ENCODE measurements around the gene PICK1. TPM values are rescaled to one million over a fixed set of nuclear protein-coding genes. Genes with fewer than 3 reads are reported as not detected.

Gene PICK1
- total RNA-seq, 1 experiment from 2014 or later = 45.5 TPM

- no peak for DNase-seq
- Histone ChIP-seq H3K36me3 (ENCODE audit: low read depth, low read length) (peaks cover 4% of the 10 kb centered on the region; the same call in 1 of the 2 replicates), H3K27me3 (ENCODE audit: low read length) (no peaks in the 10 kb centered on the region), H3K79me2 (ENCODE audit: low read length) (no peaks in the 10 kb centered on the region), H3K27ac (ENCODE audit: low read length) (no peak overlapping the region), H2AFZ (ENCODE audit: low read length) (no peak overlapping the region), H4K20me1 (ENCODE audit: low read length) (no peaks in the 10 kb centered on the region), H3K4me3 (ENCODE audit: low read length) (no peak overlapping the region), H3F3A (ENCODE audit: low read length, unreplicated experiment) (no peaks in the 10 kb centered on the region), H3K9me3 (ENCODE audit: low read length) (no peaks in the 10 kb centered on the region), H3K4me1 (ENCODE audit: insufficient read depth, low read length) (no peaks in the 10 kb centered on the region), H3K9ac (ENCODE audit: low read length) (no peak overlapping the region), H3K9me2 (replicated peaks; ENCODE audit: low read length) (no peaks in the 10 kb centered on the region), H3K4me2 (ENCODE audit: low read length) (no peak overlapping the region)
- ATAC-seq = no peak
- ChIA-PET CTCF (no interaction called here), POLR2A (ENCODE audit: unreplicated experiment) (no interaction called here)
- intact Hi-C loops (cut with micrococcal nuclease) = no loop called here
- BruUV-seq (replicated peaks) = no TSS peak
- TF ChIP-seq EZH2phosphoT487 (IDR thresholded peaks at IDR 0.05; ENCODE audit: borderline replicate concordance, low read length) = no peak
Measured at GRCh38 chr22:38067761-38068360, 10.7 kb downstream of the PICK1 start.

DNA sequence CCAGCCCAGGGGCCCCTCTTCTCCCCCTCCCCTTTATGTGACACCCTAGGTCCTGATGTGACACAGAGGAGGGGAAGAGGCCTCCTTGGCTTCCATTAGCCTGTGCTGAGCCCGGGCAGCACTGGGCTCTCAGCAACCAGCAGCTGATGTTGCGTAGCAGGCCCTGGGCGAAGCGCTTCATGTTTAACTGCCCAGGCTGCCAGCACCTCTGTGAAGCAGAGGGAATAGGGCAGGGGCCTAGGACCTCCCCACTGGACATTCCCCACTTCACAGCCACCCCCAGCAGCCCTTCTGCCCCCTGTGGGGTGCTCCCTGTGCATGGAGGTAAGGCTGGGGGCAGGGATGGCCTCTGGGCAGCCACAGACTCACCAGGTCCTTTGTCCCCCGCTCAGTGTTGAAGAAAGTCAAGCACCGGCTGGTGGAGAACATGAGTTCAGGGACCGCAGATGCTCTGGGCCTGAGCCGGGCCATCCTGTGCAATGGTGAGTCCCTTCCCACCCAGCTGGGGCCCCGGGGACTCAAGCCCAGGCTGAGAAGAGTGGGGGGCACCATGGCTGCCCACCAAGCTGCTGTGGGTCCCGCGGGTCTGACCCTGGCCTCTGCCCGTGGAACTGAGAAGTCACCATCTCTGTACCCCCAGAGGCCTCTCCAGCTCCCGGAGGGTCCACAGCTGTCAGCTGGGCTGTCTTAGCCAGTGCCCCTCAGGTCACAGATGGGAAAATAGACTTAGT, 11.6 kb downstream of the PICK1 start:
- Histone ChIP-seq H3K9me3 (ENCODE audit: low read length) (no peaks in the 10 kb centered on the region), H3K27me3 (ENCODE audit: low read length) (no peaks in the 10 kb centered on the region), H3K79me2 (ENCODE audit: low read length) (no peaks in the 10 kb centered on the region), H3F3A (ENCODE audit: low read length, unreplicated experiment) (no peaks in the 10 kb centered on the region), H3K27ac (ENCODE audit: low read length) (no peak overlapping the region), H3K9me2 (replicated peaks; ENCODE audit: low read length) (no peaks in the 10 kb centered on the region), H4K20me1 (ENCODE audit: low read length) (no peaks in the 10 kb centered on the region), H3K4me3 (ENCODE audit: low read length) (no peak overlapping the region), H2AFZ (ENCODE audit: low read length) (no peak overlapping the region), H3K4me2 (ENCODE audit: low read length) (no peak overlapping the region), H3K36me3 (ENCODE audit: low read depth, low read length) (peaks cover 4% of the 10 kb centered on the region; the same call in 1 of the 2 replicates), H3K4me1 (ENCODE audit: insufficient read depth, low read length) (no peaks in the 10 kb centered on the region), H3K9ac (ENCODE audit: low read length) (no peak overlapping the region)
- ChIA-PET CTCF (no interaction called here), POLR2A (ENCODE audit: unreplicated experiment) (no interaction called here)
- no peak for ATAC-seq
- BruUV-seq (replicated peaks) = no TSS peak
- no peak for TF ChIP-seq EZH2phosphoT487 (IDR thresholded peaks at IDR 0.05; ENCODE audit: borderline replicate concordance, low read length)
- TF ChIP-seq, protein P1, sequence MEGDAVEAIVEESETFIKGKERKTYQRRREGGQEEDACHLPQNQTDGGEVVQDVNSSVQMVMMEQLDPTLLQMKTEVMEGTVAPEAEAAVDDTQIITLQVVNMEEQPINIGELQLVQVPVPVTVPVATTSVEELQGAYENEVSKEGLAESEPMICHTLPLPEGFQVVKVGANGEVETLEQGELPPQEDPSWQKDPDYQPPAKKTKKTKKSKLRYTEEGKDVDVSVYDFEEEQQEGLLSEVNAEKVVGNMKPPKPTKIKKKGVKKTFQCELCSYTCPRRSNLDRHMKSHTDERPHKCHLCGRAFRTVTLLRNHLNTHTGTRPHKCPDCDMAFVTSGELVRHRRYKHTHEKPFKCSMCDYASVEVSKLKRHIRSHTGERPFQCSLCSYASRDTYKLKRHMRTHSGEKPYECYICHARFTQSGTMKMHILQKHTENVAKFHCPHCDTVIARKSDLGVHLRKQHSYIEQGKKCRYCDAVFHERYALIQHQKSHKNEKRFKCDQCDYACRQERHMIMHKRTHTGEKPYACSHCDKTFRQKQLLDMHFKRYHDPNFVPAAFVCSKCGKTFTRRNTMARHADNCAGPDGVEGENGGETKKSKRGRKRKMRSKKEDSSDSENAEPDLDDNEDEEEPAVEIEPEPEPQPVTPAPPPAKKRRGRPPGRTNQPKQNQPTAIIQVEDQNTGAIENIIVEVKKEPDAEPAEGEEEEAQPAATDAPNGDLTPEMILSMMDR (conservative IDR thresholded peaks at IDR 0.05; ENCODE audit: low read depth, low read length) = no peak
- DNase-seq = no peak
- intact Hi-C loops (cut with micrococcal nuclease) = no loop called here

DNA sequence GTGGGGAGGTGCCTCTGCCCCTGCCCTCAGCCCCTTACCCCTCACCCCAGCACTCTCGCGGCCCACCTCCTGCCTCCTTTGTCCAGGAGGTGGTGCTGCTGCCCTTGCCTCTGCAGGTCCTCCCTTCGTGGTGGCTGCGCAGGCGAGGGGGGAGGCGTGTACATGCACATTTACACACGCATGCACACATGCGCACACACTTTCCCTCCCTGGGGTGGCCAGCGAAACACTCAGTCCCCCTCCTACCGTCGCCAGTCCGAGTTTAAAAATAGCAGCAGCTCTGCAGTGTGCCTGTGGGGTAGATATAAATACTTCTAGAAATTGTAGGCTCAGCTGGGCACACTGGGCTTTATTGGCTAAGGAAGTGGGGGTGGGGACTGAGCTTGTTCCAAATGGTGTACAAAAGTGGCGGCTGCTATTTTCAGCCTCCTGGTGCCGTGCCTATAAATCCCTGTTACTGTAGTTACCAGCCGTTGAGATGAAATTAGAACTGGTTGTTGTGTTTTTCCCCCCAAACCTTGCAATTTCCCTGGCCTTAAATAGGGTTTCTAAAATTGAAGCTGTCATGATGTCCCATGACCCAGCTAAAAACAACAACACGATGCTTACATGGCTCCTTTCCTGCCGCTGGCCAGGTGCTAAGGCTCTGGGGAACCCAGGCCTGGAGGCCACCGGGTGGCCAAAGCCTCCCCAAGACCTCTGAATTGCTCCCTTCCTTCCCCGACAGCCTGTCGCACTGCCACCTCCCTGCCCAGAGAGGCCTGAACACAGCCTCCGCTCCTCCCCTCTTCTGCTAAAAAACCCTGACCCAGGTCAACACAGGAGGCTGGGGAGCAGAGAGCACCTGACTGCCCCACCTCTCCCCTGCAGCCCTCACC, 12.4 kb downstream of the PICK1 start:
- Histone ChIP-seq H3K4me3 (ENCODE audit: low read length) (no peak overlapping the region), H3K27ac (ENCODE audit: low read length) (no peak overlapping the region), H2AFZ (ENCODE audit: low read length) (no peak overlapping the region), H3K36me3 (ENCODE audit: low read depth, low read length) (peaks cover 4% of the 10 kb centered on the region; the same call in 1 of the 2 replicates), H3K4me1 (ENCODE audit: insufficient read depth, low read length) (no peaks in the 10 kb centered on the region), H3K9me2 (replicated peaks; ENCODE audit: low read length) (no peaks in the 10 kb centered on the region), H3K27me3 (ENCODE audit: low read length) (no peaks in the 10 kb centered on the region), H3K79me2 (ENCODE audit: low read length) (no peaks in the 10 kb centered on the region), H3K4me2 (ENCODE audit: low read length) (no peak overlapping the region), H4K20me1 (ENCODE audit: low read length) (no peaks in the 10 kb centered on the region), H3K9me3 (ENCODE audit: low read length) (no peaks in the 10 kb centered on the region), H3F3A (ENCODE audit: low read length, unreplicated experiment) (no peaks in the 10 kb centered on the region), H3K9ac (ENCODE audit: low read length) (no peak overlapping the region)
- ChIA-PET CTCF (interaction anchor here (0.5 kb wide), 1 partner anchor 219 kb away, joined by 6 read pairs; no protein-coding TSS in a partner anchor), POLR2A (ENCODE audit: unreplicated experiment) (interaction anchor here (1.1 kb wide), 1 partner anchor 13 kb away, joined by 4 read pairs; the partner anchor contains the start of gene PICK1)
- intact Hi-C loops (cut with micrococcal nuclease) = no loop called here
- ATAC-seq (no peak), DNase-seq (no peak)
- no TSS peak for BruUV-seq (replicated peaks)
- TF ChIP-seq EZH2 (IDR thresholded peaks at IDR 0.05; ENCODE audit: low read length, unreplicated experiment) (no peak), EZH2phosphoT487 (IDR thresholded peaks at IDR 0.05; ENCODE audit: borderline replicate concordance, low read length) (no peak)
- TF ChIP-seq, protein P1 (conservative IDR thresholded peaks at IDR 0.05; ENCODE audit: low read depth, low read length) = peak; percentile 51

All from PC-3 (cell line).